Muscle of leg (tissue), 11 donors: ENCODE data around the gene TCERG1. TPM values are rescaled to one million over a fixed set of nuclear protein-coding genes. Genes with fewer than 3 reads are reported as not detected.

ENCODE experiments used
- DNase-seq: peaks from one replicate; pipeline ENCODE4 v3.0.0; 2013
- H3K27ac ChIP-seq: one replicate; pipeline ENCODE4 v1.5.1; 2013; ENCODE audit warnings: mild to moderate bottlenecking, low read length, control low read depth
- H3K27me3 ChIP-seq: one replicate; pipeline ENCODE4 v1.6.1; 2013; ENCODE audit warnings: low read length; ENCODE audit not compliant: control insufficient read depth, insufficient read depth
- H3K36me3 ChIP-seq: one replicate; pipeline ENCODE4 v1.6.1; 2013; ENCODE audit warnings: low read length; ENCODE audit not compliant: control insufficient read depth, insufficient read depth
- H3K4me1 ChIP-seq: one replicate; pipeline ENCODE4 v1.6.1; 2013; ENCODE audit warnings: low read length; ENCODE audit not compliant: control insufficient read depth, insufficient read depth
- H3K4me3 ChIP-seq: one replicate; pipeline ENCODE4 v1.5.1; 2013; ENCODE audit warnings: low read length, control low read depth
- H3K9me3 ChIP-seq: replicated peaks from 2 replicates; pipeline ENCODE4 v1.6.1; 2013; ENCODE audit warnings: low read depth, low read length; ENCODE audit not compliant: control insufficient read depth
- WGBS: methylation state at CpG from one replicate; pipeline ENCODE4 v1.1.5; 2013; ENCODE audit warnings: missing lambda C conversion rate; ENCODE audit not compliant: insufficient coverage; 5-methylcytosine and 5-hydroxymethylcytosine counted together
- polyA plus RNA-seq, 8 donors: library from polyadenylated mRNA; unstranded; fragments of 120-200 nt; gene quantifications; one replicate each; pipeline versions ENCODE4 v1.2.1 to v1.2.3, GENCODE V29; 2013; ENCODE audit warnings: inconsistent platforms in 1 of 8, low replicate concordance in 1 of 8; ENCODE audit not compliant: insufficient read length in 8 of 8, insufficient read depth in 1 of 8
- total RNA-seq: library from RNA; stranded (reverse); fragments of 120-200 nt; gene quantifications from one replicate; pipeline ENCODE4 v1.2.4, GENCODE V29; 2013

Gene TCERG1
- total and polyA plus RNA-seq, 9 donors, result 46.8 to 93.3 (median 60.4) TPM

DNA sequence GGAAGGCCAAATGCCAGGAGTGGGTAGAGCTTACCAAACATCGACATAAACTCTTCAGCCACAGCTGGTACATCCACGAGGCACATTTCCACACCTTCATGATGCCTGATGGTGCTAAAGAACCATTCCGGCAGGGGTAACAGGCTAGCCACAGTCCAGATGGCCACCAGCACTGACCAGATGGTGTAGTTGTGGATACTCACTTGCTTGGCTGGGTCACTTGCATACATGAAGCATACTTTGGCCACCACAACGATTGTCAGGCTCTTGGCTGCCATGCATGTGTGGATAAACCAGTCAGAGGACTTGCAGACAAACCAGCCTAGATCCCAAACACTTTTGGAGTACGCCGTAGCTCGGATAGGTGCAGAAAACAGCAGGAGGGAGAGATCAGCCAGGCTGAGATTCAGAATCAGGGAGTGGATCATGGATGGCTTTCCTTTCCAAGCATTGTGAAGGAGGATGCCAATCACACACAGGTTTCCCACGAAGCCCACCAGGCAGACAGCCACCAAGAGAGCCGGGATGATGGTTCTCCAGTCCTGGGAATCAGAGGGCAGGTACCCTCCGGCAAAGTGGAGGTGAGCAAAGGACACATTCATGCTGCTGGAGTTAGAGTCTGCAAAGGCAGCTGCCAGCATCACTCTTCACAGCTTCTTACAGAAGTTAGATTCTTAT is 68.5 kb downstream of the TCERG1 start:
- H3K27ac ChIP-seq, result no peak overlapping the region
- H3K4me1 ChIP-seq, result no peaks in the 10 kb centered on the region
- no peaks in the 10 kb centered on the region for H3K27me3 ChIP-seq
- DNase-seq, result no peak
- peaks cover 2% of the 10 kb centered on the region for H3K36me3 ChIP-seq
- no peaks in the 10 kb centered on the region for H3K9me3 ChIP-seq
- WGBS, result 70% methylated on average over 2 of the region's 10 CpGs
- no peak overlapping the region for H3K4me3 ChIP-seq

DNA sequence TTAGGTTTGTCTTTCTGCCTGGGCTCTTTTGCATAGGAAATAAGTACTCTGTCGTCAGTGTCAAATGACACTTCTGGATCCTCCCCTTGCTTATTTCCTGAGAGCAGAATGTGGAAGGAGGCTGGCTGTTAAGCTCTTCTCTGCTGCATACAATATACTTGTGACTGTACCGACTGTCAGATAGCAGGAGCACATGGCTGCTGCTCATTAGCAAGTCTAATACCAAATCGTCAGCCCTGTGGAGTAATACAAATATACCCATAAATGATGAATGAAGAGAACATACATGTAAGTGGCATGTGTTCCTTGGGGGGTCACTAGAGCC is 69.0 kb downstream of the TCERG1 start, which contains the start of gene GPR151:
GPR151 (minus strand) TSS at position 40 of the 325 bp plus-strand sequence. CDS start 77 bp downstream, outside the sequence.
- no peaks in the 10 kb centered on the region for H3K4me1 ChIP-seq
- DNase-seq, result no peak
- H3K27me3 ChIP-seq, result no peaks in the 10 kb centered on the region
- no peaks in the 10 kb centered on the region for H3K9me3 ChIP-seq
- H3K36me3 ChIP-seq, result no peaks in the 10 kb centered on the region
- H3K4me3 ChIP-seq, result no peak within 1 kb of the TSS
- no CpG with 5 or more reads among the region's 3 CpGs for WGBS
- no peak within 1 kb of the TSS for H3K27ac ChIP-seq

- no peaks in the 10 kb centered on the region for H3K36me3 ChIP-seq
- H3K9me3 ChIP-seq, result no peaks in the 10 kb centered on the region
- no peak overlapping the region for H3K4me3 ChIP-seq
- no CpG with 5 or more reads among the region's 2 CpGs for WGBS
- no peak overlapping the region for H3K27ac ChIP-seq
- H3K4me1 ChIP-seq, result no peaks in the 10 kb centered on the region
- no peak for DNase-seq
- no peaks in the 10 kb centered on the region for H3K27me3 ChIP-seq
Measured at GRCh38 chr5:146519554-146519953, 72.4 kb downstream of the TCERG1 start.

GRCh38 chr5:146520731-146521130 is 73.6 kb downstream of the TCERG1 start:
- H3K4me3 ChIP-seq, result no peak overlapping the region
- H3K36me3 ChIP-seq, result no peaks in the 10 kb centered on the region
- no peaks in the 10 kb centered on the region for H3K27me3 ChIP-seq
- H3K27ac ChIP-seq, result no peak overlapping the region
- 75% methylated on average over 2 of the region's 2 CpGs for WGBS
- H3K9me3 ChIP-seq, result no peaks in the 10 kb centered on the region
- no peaks in the 10 kb centered on the region for H3K4me1 ChIP-seq
- DNase-seq, result no peak

GRCh38 chr5:146521403-146522106 is 74.4 kb downstream of the TCERG1 start:
- no peaks in the 10 kb centered on the region for H3K9me3 ChIP-seq
- H3K27me3 ChIP-seq, result no peaks in the 10 kb centered on the region
- 58% methylated on average over 5 of the region's 8 CpGs for WGBS
- no peak overlapping the region for H3K4me3 ChIP-seq
- no peaks in the 10 kb centered on the region for H3K4me1 ChIP-seq
- DNase-seq, result no peak
- H3K36me3 ChIP-seq, result no peaks in the 10 kb centered on the region
- H3K27ac ChIP-seq, result no peak overlapping the region

DNA sequence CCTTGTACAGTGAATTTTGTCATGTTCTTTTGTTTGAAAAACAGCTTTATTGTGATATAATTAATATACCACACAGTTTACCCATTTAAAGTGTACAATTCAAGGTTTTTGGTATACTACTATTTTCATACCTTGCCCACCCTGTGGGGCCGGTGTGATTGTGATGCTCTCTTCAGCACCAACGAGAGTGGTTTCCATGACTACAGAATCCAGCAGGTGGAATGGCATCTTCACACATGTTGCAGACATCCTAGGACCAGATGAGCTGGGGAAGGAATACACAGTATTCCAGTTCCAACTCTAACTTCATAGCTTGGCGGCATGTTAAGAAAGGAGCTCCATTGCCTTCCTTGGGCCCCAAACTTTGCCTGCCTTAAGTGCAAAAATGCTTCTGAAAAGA is 76.6 kb downstream of the TCERG1 start:
- DNase-seq, result no peak
- Histone ChIP-seq H3K9me3 (no peaks in the 10 kb centered on the region), H3K4me3 (no peak overlapping the region), H3K27ac (no peak overlapping the region), H3K4me1 (no peaks in the 10 kb centered on the region), H3K36me3 (no peaks in the 10 kb centered on the region), H3K27me3 (no peaks in the 10 kb centered on the region)
- 67% methylated on average over 2 of the region's 3 CpGs for WGBS

DNA sequence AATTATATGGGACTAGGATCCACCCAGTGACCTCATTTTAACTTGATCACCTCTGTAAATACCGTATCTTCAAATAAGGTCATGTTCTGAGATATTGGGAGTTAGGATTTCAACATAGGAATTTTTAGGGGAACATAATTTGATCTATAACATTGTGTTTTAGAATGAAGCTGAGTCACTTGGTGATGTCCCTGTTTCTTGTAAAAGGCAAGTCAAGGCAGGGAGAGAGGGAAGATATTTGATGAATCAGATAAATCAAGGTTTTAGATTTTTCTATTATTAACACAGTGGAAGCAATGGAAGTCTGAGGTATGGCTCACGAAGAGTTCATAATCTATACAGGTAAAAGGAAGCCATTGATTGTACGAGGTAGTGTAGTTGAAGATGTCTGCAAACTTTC is 80.7 kb downstream of the TCERG1 start:
- H3K4me3 ChIP-seq, result no peak overlapping the region
- H3K27ac ChIP-seq, result no peak overlapping the region
- H3K36me3 ChIP-seq, result no peaks in the 10 kb centered on the region
- no CpG with 5 or more reads among the region's 3 CpGs for WGBS
- no peaks in the 10 kb centered on the region for H3K9me3 ChIP-seq
- no peaks in the 10 kb centered on the region for H3K4me1 ChIP-seq
- no peaks in the 10 kb centered on the region for H3K27me3 ChIP-seq
- DNase-seq, result no peak

- no peaks in the 10 kb centered on the region for H3K36me3 ChIP-seq
Measured at GRCh38 chr5:146528236-146528635, 81.1 kb downstream of the TCERG1 start.

GRCh38 chr5:146529984-146530383 is 82.9 kb downstream of the TCERG1 start:
- WGBS, result 83% methylated on average over 1 of the region's 2 CpGs
- Histone ChIP-seq H3K9me3 (no peaks in the 10 kb centered on the region), H3K4me1 (no peaks in the 10 kb centered on the region), H3K4me3 (no peak overlapping the region), H3K27me3 (no peaks in the 10 kb centered on the region), H3K36me3 (no peaks in the 10 kb centered on the region), H3K27ac (no peak overlapping the region)
- DNase-seq, result no peak

More at GRCh38 chr5:146528236-146528635, 81.1 kb downstream of the TCERG1 start:
- no peak overlapping the region for H3K27ac ChIP-seq
- no peak overlapping the region for H3K4me3 ChIP-seq
- WGBS, result 60% methylated on average over 3 of the region's 4 CpGs
- no peaks in the 10 kb centered on the region for H3K4me1 ChIP-seq
- DNase-seq, result no peak
- H3K27me3 ChIP-seq, result no peaks in the 10 kb centered on the region
- H3K9me3 ChIP-seq, result no peaks in the 10 kb centered on the region

- no peaks in the 10 kb centered on the region for H3K9me3 ChIP-seq
- no peak overlapping the region for H3K4me3 ChIP-seq
- H3K27me3 ChIP-seq, result no peaks in the 10 kb centered on the region
- no peaks in the 10 kb centered on the region for H3K4me1 ChIP-seq
- 11% methylated on average over 3 of the region's 7 CpGs for WGBS
- DNase-seq, result peak; percentile 58
- H3K36me3 ChIP-seq, result no peaks in the 10 kb centered on the region
- no peak overlapping the region for H3K27ac ChIP-seq
Measured at GRCh38 chr5:146533260-146533857, 86.2 kb downstream of the TCERG1 start.
